Astrocyte (in vitro differentiated cells and primary cell): ENCODE results near the gene CACNB1.

Experiments used
- EZH2 ChIP-seq: IDR thresholded peaks from 2 replicates; pipeline ENCODE4 v1.6.1; 2012; ENCODE audit warnings: mild to moderate bottlenecking, low read length, inconsistent platforms; ENCODE audit not compliant: insufficient read depth
- TF ChIP-seq, protein P1 (sequence below): IDR thresholded peaks from 2 replicates; pipeline ENCODE4 v1.5.1; 2011; ENCODE audit warnings: low read depth, mild to moderate bottlenecking, inconsistent platforms, low read length, moderate library complexity; ENCODE audit not compliant: insufficient read depth

- TF ChIP-seq, protein P1, sequence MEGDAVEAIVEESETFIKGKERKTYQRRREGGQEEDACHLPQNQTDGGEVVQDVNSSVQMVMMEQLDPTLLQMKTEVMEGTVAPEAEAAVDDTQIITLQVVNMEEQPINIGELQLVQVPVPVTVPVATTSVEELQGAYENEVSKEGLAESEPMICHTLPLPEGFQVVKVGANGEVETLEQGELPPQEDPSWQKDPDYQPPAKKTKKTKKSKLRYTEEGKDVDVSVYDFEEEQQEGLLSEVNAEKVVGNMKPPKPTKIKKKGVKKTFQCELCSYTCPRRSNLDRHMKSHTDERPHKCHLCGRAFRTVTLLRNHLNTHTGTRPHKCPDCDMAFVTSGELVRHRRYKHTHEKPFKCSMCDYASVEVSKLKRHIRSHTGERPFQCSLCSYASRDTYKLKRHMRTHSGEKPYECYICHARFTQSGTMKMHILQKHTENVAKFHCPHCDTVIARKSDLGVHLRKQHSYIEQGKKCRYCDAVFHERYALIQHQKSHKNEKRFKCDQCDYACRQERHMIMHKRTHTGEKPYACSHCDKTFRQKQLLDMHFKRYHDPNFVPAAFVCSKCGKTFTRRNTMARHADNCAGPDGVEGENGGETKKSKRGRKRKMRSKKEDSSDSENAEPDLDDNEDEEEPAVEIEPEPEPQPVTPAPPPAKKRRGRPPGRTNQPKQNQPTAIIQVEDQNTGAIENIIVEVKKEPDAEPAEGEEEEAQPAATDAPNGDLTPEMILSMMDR: no peak
- TF ChIP-seq EZH2: no peak
Measured at GRCh38 chr17:39217734-39218369, 20.4 kb upstream of the CACNB1 start.
